ENCODE measurements around the gene GALK2. TPM values are rescaled to one million over a fixed set of nuclear protein-coding genes. Genes with fewer than 3 reads are reported as not detected.
"Not testable (repeated sequence)": the region's sequence is repeated elsewhere in the genome, so short reads cannot be mapped to it uniquely, and the experiment has no call there.

GALK2 gene
- total RNA-seq, 1 donor from 2014 or later = 21.3 TPM

GRCh38 chr15:49239105-49239504 is 69.1 kb downstream of the GALK2 start:
- H3K27ac Mint-ChIP-seq (ENCODE audit: unreplicated experiment) = no peak overlapping the region
- H3K36me3 Mint-ChIP-seq (ENCODE audit: low read depth) = peaks cover 5% of the 10 kb centered on the region
- H3K27me3 Mint-ChIP-seq (ENCODE audit: low read depth) = no peaks in the 10 kb centered on the region
- H3K4me1 Mint-ChIP-seq = peaks cover 7% of the 10 kb centered on the region
- no peak for TF ChIP-seq CTCF (conservative IDR thresholded peaks at IDR 0.05)
- no peaks in the 10 kb centered on the region for H3K9me3 Mint-ChIP-seq
- no peak overlapping the region for H3K4me3 Mint-ChIP-seq
- no peak for DNase-seq (ENCODE audit: low read depth, low spot score)

- no peak overlapping the region for H3K4me3 Mint-ChIP-seq
- H3K4me1 Mint-ChIP-seq = no peaks in the 10 kb centered on the region
- DNase-seq (ENCODE audit: low read depth, low spot score) = no peak
- no peak for TF ChIP-seq CTCF (conservative IDR thresholded peaks at IDR 0.05)
- H3K9me3 Mint-ChIP-seq = no peaks in the 10 kb centered on the region
- peak overlapping the region; percentile 73 for H3K27ac Mint-ChIP-seq (ENCODE audit: unreplicated experiment)
- H3K27me3 Mint-ChIP-seq (ENCODE audit: low read depth) = no peaks in the 10 kb centered on the region
- H3K36me3 Mint-ChIP-seq (ENCODE audit: low read depth) = peaks cover 6% of the 10 kb centered on the region
Observed at GRCh38 chr15:49242820-49243219, 72.8 kb downstream of the GALK2 start.

GRCh38 chr15:49247556-49248110 is 77.6 kb downstream of the GALK2 start:
- Mint-ChIP-seq H3K4me1 (no peaks in the 10 kb centered on the region), H3K4me3 (no peak overlapping the region), H3K9me3 (peaks cover 4% of the 10 kb centered on the region), H3K27me3 (ENCODE audit: low read depth) (no peaks in the 10 kb centered on the region), H3K27ac (ENCODE audit: unreplicated experiment) (no peak overlapping the region), H3K36me3 (ENCODE audit: low read depth) (peaks cover 15% of the 10 kb centered on the region)
- TF ChIP-seq CTCF (conservative IDR thresholded peaks at IDR 0.05) = no peak
- DNase-seq (ENCODE audit: low read depth, low spot score) = no peak

- TF ChIP-seq CTCF (conservative IDR thresholded peaks at IDR 0.05) = no peak
- Mint-ChIP-seq H3K36me3 (ENCODE audit: low read depth) (peaks cover 15% of the 10 kb centered on the region), H3K4me1 (no peaks in the 10 kb centered on the region), H3K9me3 (peaks cover 4% of the 10 kb centered on the region), H3K27me3 (ENCODE audit: low read depth) (no peaks in the 10 kb centered on the region), H3K4me3 (no peak overlapping the region), H3K27ac (ENCODE audit: unreplicated experiment) (no peak overlapping the region)
- no peak for DNase-seq (ENCODE audit: low read depth, low spot score)
Observed at GRCh38 chr15:49248291-49248690, 78.2 kb downstream of the GALK2 start.

- no peak for DNase-seq (ENCODE audit: low read depth, low spot score)
- Mint-ChIP-seq H3K27ac (ENCODE audit: unreplicated experiment) (no peak overlapping the region), H3K36me3 (ENCODE audit: low read depth) (peaks cover 2% of the 10 kb centered on the region), H3K27me3 (ENCODE audit: low read depth) (no peaks in the 10 kb centered on the region), H3K4me3 (no peak overlapping the region), H3K4me1 (no peaks in the 10 kb centered on the region), H3K9me3 (peaks cover 7% of the 10 kb centered on the region)
- TF ChIP-seq CTCF (conservative IDR thresholded peaks at IDR 0.05) = no peak
Observed at GRCh38 chr15:49255966-49256759, 86.1 kb downstream of the GALK2 start.

GRCh38 chr15:49265117-49265516 is 95.1 kb downstream of the GALK2 start:
- H3K4me1 Mint-ChIP-seq; DNase-seq (ENCODE audit: low read depth, low spot score); H3K27ac Mint-ChIP-seq (ENCODE audit: unreplicated experiment); H3K9me3 Mint-ChIP-seq; H3K27me3 Mint-ChIP-seq (ENCODE audit: low read depth); H3K4me3 Mint-ChIP-seq: not testable (repeated sequence)
- H3K36me3 Mint-ChIP-seq (ENCODE audit: low read depth) = peaks cover 17% of the 10 kb centered on the region
